ENCODE measurements around the gene GC.

GRCh38 chr4:71772592-71772991 is 11.3 kb downstream of the GC start:
- TF ChIP-seq CTCF (IDR thresholded peaks at IDR 0.05) (peak in 2 of 6 experiments; percentile 28 to 31), EP300 (IDR thresholded peaks at IDR 0.05) (no peak), POLR2AphosphoS5 (IDR thresholded peaks at IDR 0.05) (no peak)
